Measurements from ENCODE around the gene RCOR2.
A peak's percentile ranks its signal among the peaks of the same experiment; 100 is the strongest.

The RCOR2 gene

DNA sequence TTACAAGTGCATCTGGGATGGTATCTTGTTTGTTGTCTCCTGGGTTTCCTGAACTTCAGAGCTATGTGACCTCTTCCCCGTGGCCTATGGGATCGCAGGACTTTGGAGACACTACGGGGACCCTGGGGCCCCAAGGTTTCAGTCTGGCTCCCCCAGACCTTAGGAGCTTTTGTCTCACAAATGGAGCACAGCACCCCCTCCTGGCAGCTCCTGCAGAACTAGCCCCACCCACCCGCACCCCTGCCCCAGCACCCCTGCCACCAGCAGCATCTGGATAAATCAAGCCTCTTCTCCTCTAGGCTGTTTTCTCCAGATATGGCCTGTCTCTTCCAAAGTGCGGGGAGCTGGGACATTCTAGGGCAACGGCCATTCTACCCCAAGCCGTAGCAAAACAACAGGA, 10.4 kb downstream of the RCOR2 start:
- no peak for ATAC-seq

DNA sequence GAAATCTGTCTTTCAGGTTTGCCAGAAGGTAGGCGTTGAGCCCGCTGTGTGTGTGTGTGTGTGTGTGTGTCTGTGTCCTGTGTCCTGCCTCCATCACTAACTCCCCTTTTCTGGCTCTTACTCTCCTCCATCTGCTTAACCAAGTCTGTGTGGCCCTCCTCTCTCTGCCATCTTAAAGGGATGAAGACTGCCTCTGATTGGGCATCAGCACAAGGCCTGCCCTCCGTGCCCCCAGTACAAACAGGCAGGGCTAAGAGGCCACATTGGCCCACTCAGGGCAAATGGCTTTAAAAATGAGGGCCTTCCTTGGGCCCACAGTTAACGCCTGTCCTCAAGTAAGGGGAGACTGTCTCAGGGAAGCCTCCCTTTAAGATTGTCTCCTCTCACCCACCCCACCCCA, 10.9 kb downstream of the RCOR2 start:
- no peaks in the 10 kb centered on the region for H3K9me3 Mint-ChIP-seq
- H3K4me3 Mint-ChIP-seq, result no peak overlapping the region
- no peak overlapping the region for H3K27ac Mint-ChIP-seq

More for the DNA sequence above, 10.4 kb downstream of the RCOR2 start:
- Mint-ChIP-seq H3K27me3 (no peaks in the 10 kb centered on the region), H3K4me1 (no peaks in the 10 kb centered on the region), H3K9me3 (no peaks in the 10 kb centered on the region), H3K36me3 (ENCODE audit: low read depth) (peaks cover 22% of the 10 kb centered on the region), H3K4me3 (no peak overlapping the region), H3K27ac (no peak overlapping the region)
- peak; percentile 60 for DNase-seq

DNA sequence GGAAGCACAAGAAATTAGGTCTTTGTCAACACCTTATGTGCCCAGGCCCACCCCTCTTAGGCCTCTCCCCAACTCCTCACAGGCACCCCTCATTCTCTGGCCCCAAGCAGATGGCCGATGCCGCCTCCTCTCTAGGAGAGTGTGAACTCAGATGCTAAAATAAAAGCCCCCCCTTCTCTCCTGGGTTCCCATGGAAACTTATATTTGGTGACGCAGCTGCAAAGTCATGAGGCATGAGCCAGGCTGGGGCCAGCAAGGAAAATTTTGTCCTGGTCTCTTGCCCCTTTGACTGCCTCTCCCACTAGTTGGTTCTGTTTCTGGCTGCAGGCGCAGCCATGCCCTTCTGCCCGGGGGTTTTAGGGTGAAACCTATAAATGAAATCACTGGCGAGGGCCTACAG, 11.8 kb downstream of the RCOR2 start:
- Mint-ChIP-seq H3K4me3 (no peak overlapping the region), H3K36me3 (ENCODE audit: low read depth) (peaks cover 33% of the 10 kb centered on the region), H3K9me3 (no peaks in the 10 kb centered on the region), H3K4me1 (no peaks in the 10 kb centered on the region), H3K27me3 (no peaks in the 10 kb centered on the region), H3K27ac (no peak overlapping the region)
- DNase-seq (no peak), ATAC-seq (no peak)

More for the DNA sequence above, 10.9 kb downstream of the RCOR2 start:
- no peaks in the 10 kb centered on the region for H3K27me3 Mint-ChIP-seq
- DNase-seq (no peak), ATAC-seq (no peak)
- no peaks in the 10 kb centered on the region for H3K4me1 Mint-ChIP-seq
- H3K36me3 Mint-ChIP-seq (ENCODE audit: low read depth), result peaks cover 26% of the 10 kb centered on the region

DNA sequence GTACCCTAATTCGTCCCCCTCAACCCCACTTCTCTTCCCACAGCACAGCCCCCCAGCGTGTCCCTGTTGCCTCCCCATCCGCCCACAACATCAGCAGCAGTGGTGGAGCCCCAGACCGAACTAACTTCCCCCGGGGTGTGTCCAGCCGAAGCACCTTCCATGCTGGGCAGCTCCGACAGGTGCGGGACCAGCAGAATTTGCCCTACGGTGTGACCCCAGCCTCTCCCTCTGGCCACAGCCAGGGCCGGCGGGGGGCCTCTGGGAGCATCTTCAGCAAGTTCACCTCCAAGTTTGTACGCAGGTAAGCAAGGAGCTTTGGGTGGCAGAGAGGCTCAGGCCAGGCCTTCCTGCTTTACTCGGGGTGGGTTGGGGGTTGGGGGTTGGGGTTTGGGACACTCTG, 12.2 kb downstream of the RCOR2 start:
- H3K36me3 Mint-ChIP-seq (ENCODE audit: low read depth), result peaks cover 35% of the 10 kb centered on the region
- ATAC-seq, result no peak
- no peak overlapping the region for H3K4me3 Mint-ChIP-seq
- no peak overlapping the region for H3K27ac Mint-ChIP-seq
- H3K4me1 Mint-ChIP-seq, result no peaks in the 10 kb centered on the region
- no peaks in the 10 kb centered on the region for H3K27me3 Mint-ChIP-seq
- DNase-seq, result no peak
- H3K9me3 Mint-ChIP-seq, result no peaks in the 10 kb centered on the region

DNA sequence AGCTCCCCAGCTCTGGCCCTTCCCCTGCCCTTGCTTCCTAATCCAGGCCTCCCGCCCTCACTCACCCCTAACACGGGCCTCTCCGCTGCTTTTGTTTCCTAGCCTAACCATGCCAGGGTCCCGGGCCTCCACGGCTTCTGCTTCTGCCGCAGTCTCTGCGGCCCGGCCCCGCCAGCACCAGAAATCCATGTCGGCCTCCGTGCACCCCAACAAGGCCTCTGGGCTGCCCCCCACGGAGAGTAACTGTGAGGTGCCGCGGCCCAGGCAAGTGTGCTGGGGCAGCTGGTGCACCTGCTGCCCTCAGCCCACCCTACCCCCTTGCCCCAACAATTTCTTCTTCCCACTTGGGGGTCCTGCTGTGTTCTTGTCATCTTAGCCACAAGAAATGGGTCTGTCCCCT, 13.1 kb downstream of the RCOR2 start:
- H3K27ac Mint-ChIP-seq, result no peak overlapping the region
- ATAC-seq, result no peak
- H3K27me3 Mint-ChIP-seq, result no peaks in the 10 kb centered on the region
- H3K4me3 Mint-ChIP-seq, result no peak overlapping the region
- peaks cover 38% of the 10 kb centered on the region for H3K36me3 Mint-ChIP-seq (ENCODE audit: low read depth)
- no peaks in the 10 kb centered on the region for H3K9me3 Mint-ChIP-seq
- no peaks in the 10 kb centered on the region for H3K4me1 Mint-ChIP-seq
- DNase-seq, result no peak

DNA sequence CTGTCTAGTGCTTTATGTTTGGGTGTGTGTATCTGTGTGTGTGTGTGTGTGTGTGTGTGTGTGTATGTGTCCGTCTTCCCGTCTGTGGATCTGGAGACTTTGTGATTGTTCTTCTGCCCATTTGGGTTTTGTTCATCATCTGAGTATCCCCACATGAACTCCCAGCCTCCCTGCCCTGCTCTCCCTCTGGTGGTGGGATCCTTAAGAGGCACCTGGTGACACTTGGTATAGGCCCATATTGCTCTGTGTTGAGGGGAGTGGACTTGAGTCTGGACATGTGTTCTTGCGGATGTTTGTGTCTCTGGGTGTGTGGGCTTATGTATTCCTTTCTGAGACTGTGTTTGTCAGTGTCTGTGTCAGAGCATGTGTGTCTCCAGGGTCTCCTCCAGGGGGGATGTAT, 15.3 kb downstream of the RCOR2 start:
- Mint-ChIP-seq H3K4me3 (no peak overlapping the region), H3K27ac (no peak overlapping the region), H3K36me3 (ENCODE audit: low read depth) (peaks cover 49% of the 10 kb centered on the region), H3K9me3 (no peaks in the 10 kb centered on the region), H3K4me1 (no peaks in the 10 kb centered on the region), H3K27me3 (no peaks in the 10 kb centered on the region)
- no peak for DNase-seq
- ATAC-seq, result no peak

DNA sequence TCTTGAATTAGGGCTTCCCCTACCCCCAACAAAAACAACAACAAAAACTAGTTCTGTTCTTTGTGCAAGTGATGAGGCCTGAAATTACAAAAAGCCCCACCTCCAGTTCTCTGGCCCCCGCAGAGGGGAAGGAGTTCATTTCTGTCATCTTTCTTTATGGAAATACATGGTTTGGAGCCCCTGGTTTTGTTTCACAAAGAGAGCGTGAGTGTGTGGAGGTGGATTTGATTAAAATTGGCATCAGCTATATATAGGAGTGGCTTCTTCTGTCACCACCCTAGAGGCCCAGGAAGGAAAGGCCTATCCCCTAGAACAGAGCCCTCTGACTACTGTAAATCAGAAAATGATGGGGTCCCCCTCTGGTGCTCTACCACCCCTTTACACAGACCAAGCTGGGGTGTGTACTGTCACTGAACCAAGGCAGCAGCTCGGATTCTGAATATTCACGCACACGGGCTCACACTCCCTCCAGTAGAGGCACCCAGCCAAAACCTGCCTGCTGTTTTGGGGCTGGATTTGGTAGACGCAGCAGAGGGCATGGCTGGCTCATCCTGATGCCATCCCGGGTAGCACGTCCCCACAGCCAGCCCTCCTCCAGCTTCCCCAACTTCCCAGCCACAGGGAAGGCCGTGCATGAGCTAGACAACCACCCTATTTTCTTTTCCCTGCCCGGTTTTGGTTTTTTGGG, 19.4 kb downstream of the RCOR2 start:
- Mint-ChIP-seq H3K4me1 (peaks cover 5% of the 10 kb centered on the region), H3K9me3 (no peaks in the 10 kb centered on the region), H3K27me3 (no peaks in the 10 kb centered on the region), H3K4me3 (no peak overlapping the region), H3K36me3 (ENCODE audit: low read depth) (peaks cover 51% of the 10 kb centered on the region), H3K27ac (no peak overlapping the region)
- ATAC-seq (no peak), DNase-seq (no peak)

DNA sequence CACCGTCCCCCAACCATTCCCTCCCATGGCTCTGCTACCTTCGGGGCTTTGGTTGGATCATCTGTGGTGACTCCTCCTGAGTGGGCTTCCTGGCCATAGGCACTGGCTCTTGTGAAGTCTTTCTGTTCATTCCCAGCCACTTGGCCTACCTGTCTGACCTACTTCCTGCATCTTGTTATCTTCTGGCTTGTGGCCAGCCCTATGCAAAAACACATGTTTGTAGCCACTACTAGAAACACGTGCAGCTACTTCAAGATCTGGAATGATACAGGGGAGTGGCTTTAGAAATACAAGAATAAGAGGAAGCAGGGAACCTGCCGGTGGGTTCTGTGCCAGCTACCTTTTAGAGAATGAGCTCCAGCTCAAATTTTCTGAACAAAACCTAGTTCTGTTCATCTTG, 20.9 kb downstream of the RCOR2 start:
- no peak for ATAC-seq

DNA sequence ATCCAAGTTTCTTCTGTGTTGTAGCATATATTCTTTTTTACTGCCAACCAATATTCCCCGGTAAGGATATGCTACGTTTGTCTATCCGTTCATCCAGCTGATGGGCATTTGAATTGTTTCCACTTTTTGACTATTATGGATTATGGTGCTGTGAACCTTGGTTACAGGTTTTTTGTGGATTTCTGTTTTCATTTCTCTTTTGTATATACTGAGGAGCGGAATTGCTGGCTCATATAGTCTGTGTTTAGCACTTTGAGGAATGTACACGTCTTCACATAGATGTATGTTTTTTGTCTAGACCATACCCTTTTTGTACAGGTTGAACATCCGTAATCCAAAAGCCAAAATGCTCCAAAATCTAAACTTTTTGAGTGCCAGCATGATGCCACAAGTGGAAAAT, 23.6 kb downstream of the RCOR2 start:
- no peak overlapping the region for H3K4me3 Mint-ChIP-seq
- no peak overlapping the region for H3K27ac Mint-ChIP-seq
- DNase-seq (no peak), ATAC-seq (no peak)
- no peaks in the 10 kb centered on the region for H3K27me3 Mint-ChIP-seq
- peaks cover 48% of the 10 kb centered on the region for H3K4me1 Mint-ChIP-seq
- no peaks in the 10 kb centered on the region for H3K9me3 Mint-ChIP-seq
- peaks cover 27% of the 10 kb centered on the region for H3K36me3 Mint-ChIP-seq (ENCODE audit: low read depth)

More for the DNA sequence above, 20.9 kb downstream of the RCOR2 start:
- peak overlapping the region; percentile 11 for H3K27ac Mint-ChIP-seq
- peaks cover 20% of the 10 kb centered on the region for H3K4me1 Mint-ChIP-seq
- H3K9me3 Mint-ChIP-seq, result no peaks in the 10 kb centered on the region
- no peaks in the 10 kb centered on the region for H3K27me3 Mint-ChIP-seq
- H3K4me3 Mint-ChIP-seq, result no peak overlapping the region
- H3K36me3 Mint-ChIP-seq (ENCODE audit: low read depth), result peaks cover 44% of the 10 kb centered on the region
- no peak for DNase-seq

DNA sequence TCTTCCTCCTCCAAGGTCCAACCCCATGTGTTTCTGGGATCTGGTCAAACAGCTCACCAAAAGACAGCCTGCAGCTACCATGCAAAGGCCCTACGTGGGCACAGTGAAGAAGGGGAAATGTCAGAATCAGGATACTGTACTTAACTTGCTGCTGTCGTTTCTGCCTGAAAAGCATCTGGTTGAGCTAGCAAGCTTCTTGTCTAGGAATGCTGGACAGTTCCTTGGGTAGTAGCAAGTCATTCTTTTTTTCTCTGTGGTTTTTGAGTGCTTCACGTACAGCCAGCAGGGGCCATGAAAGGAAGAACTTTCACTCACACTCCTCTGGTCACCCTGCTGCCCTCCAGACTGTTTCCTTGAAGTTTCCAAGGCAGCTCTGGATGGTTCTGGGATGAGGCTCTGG, 24.7 kb downstream of the RCOR2 start:
- no peak overlapping the region for H3K4me3 Mint-ChIP-seq
- no peak for DNase-seq
- H3K36me3 Mint-ChIP-seq (ENCODE audit: low read depth), result peaks cover 22% of the 10 kb centered on the region
- no peaks in the 10 kb centered on the region for H3K27me3 Mint-ChIP-seq
- ATAC-seq, result no peak
- no peak overlapping the region for H3K27ac Mint-ChIP-seq
- peaks cover 59% of the 10 kb centered on the region for H3K4me1 Mint-ChIP-seq
- no peaks in the 10 kb centered on the region for H3K9me3 Mint-ChIP-seq

DNA sequence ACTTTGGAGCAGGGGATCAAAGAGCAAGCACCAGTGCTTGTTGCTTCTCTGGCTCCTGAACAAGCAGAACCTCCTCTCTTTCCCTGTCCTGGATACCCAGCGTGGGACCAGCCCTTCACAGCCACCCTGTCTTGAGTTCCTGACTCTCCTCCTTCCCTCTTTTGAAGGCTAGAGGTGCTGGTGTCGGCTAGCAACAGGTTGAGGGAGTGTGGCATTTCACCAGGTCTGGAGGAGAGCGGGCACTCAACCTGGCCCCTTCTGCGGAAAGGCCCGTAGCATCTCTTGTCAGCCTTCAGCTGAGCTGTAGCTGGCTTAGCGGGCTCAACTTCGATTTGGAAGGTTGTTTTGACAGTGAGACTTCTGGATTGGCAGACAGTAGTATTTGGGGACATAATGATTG, 26.6 kb downstream of the RCOR2 start:
- DNase-seq (no peak), ATAC-seq (no peak)
- no peaks in the 10 kb centered on the region for H3K27me3 Mint-ChIP-seq
- peaks cover 63% of the 10 kb centered on the region for H3K4me1 Mint-ChIP-seq
- no peak overlapping the region for H3K4me3 Mint-ChIP-seq
- H3K9me3 Mint-ChIP-seq, result no peaks in the 10 kb centered on the region
- peaks cover 10% of the 10 kb centered on the region for H3K36me3 Mint-ChIP-seq (ENCODE audit: low read depth)
- peak overlapping the region; percentile 52 for H3K27ac Mint-ChIP-seq

DNA sequence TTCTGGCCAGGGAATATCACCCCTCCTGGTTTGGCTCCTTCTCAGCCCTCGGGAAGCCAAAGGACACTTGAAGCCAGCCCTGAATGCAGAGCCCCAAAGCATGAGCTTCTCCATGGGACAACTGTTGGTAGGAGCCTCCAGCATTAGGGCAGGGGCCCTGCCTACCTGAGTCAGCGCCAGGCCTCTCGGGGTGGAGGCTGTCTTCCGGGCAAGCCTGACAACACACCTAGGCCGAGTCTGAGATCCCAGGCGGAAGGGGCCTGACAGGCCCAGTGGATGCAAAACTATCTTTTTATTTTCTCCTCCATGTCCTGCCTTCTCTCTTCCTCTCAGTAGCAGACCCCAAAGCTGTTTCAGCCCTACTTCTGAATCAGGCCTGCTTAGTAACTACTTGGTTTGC, 27.6 kb downstream of the RCOR2 start:
- Mint-ChIP-seq H3K27me3 (no peaks in the 10 kb centered on the region), H3K4me3 (peak overlapping the region; percentile 48), H3K4me1 (peaks cover 66% of the 10 kb centered on the region), H3K36me3 (ENCODE audit: low read depth) (peaks cover 7% of the 10 kb centered on the region), H3K27ac (peak overlapping the region; percentile 49), H3K9me3 (no peaks in the 10 kb centered on the region)
- DNase-seq (no peak), ATAC-seq (no peak)

DNA sequence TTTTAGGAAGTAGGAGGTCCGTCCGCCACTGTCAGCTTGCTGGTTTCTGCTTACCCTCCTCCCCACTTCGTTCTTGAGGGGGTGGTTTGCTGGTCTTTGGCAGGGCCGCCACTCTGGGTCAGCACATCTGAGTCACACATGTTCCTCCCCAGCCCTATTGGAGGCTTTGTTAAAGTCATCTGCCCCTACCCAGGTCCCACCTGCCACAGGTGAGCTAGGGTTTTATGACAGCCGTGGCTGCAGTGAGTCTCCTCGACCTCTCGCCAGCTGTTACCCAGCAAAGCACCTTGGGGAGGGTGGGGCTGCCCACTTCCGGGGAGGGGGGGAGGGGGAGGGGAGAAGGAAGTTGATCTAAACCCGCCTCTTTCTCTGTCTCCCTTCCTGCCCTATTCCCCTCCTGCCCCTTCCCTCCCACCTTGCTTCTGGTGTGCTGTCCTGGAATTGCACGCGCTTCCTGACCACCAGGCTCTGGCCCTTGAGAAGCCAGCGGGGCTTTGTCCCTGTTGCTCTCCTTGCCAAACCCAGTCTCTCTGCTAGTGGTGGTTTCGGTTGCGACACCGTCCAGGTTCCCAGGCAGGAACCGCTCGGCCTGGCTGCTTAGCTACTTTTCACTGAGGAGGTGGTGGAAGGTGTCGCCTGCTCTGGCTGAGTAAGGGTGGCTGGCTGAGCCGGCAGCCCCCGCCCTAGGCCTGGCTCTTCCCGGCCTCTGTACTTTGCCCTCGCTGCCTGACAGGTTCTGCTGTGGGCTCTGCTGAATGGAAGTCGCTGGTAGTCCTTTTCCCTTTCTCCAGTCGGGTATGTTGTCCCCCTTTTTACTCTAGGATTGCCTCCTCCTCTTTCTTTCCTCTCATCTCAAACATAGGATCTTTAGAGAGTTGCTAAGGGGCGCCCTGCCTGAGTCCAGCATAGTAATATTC, 28.5 kb downstream of the RCOR2 start:
- peaks cover 75% of the 10 kb centered on the region for H3K4me1 Mint-ChIP-seq
- peak overlapping the region; percentile 80 for H3K4me3 Mint-ChIP-seq
- DNase-seq (peak; percentile 68), ATAC-seq (peak; percentile 73)
- no peaks in the 10 kb centered on the region for H3K27me3 Mint-ChIP-seq
- peaks cover 6% of the 10 kb centered on the region for H3K36me3 Mint-ChIP-seq (ENCODE audit: low read depth)
- peak overlapping the region; percentile 85 for H3K27ac Mint-ChIP-seq
- no peaks in the 10 kb centered on the region for H3K9me3 Mint-ChIP-seq

DNA sequence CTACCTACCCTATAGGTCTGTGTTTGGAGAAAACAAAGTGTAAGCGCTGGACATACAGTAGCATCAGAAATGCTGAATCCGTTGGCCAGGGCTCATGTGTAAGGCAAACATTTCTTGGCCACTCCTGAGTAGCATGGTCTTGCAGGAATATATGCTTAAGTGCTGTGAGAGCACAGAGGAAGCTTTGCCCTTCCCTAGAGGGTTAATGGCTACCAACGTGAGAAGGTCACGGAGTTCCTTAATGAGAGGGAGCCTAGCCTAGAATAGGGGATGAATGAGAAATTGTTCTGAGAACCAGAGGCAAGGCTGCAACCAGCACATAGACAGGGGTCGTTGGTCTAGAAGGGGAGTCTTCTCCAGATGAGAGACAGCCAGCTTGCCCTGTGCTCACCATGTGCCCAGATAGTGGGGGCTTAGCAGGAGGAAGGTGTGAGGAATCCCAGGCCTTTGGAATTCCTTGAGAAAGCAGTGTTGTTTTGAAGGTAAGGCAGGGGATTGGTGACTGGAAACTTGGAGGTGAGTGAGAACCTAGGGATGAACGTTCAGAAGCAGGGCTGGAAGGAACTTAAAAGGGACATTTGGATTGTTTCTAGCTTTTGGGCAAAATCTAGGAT, 29.5 kb downstream of the RCOR2 start:
- Mint-ChIP-seq H3K27me3 (no peaks in the 10 kb centered on the region), H3K36me3 (ENCODE audit: low read depth) (peaks cover 4% of the 10 kb centered on the region), H3K4me1 (peaks cover 84% of the 10 kb centered on the region), H3K4me3 (peak overlapping the region; percentile 80), H3K9me3 (no peaks in the 10 kb centered on the region), H3K27ac (peak overlapping the region; percentile 59)
- no peak for ATAC-seq
- DNase-seq, result no peak

Measured in activated naive CD8-positive, alpha-beta T cell treated with anti-CD3 and anti-CD28 coated beads, Interleukin-2, amount 50 U/mL, for 24 hours (primary cell).